GM19438 (cell line): ENCODE data around the gene QPRT.
"Not testable (repeated sequence)": the region's sequence is repeated elsewhere in the genome, so short reads cannot be mapped to it uniquely, and the experiment has no call there.

ENCODE experiments used
- ATAC-seq: cut with Tn5 transposase; IDR thresholded peaks from one replicate; pipeline ENCODE4 v1.9.1; 2021; ENCODE audit warnings: low read depth; ENCODE audit not compliant: unreplicated experiment

Gene QPRT

DNA sequence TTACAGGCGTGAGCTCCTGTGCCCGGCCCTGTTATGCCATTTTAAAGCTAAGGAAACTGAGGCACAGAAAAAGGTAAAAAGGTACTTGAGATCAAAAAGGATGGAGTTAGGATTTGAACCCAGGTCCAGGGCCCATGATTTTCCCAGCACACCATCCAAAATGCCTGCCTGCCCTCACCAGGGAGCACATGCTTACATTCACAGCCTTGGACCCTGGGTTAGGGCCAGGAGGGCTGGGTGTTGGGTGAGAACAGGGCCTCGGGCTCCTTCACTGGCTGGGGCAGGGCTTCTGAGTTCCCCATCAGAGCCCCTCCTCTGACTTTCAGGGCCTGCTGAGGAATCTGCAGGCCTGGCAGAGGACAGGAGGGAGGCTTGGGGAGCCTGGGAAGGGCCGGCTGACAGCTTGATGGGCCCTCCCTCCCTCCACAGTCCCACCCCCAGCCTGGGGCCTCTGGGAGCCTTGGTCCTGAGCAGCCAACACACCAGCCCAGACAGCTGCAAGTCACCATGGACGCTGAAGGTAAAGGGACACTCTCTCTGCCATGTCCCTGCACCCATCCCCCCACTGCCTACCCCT lies at the start of gene QPRT:
QPRT (plus strand) TSS at position 490 of the 577 bp plus-strand sequence; CDS start at position 508, 18 bp downstream.
- ATAC-seq, result no peak

DNA sequence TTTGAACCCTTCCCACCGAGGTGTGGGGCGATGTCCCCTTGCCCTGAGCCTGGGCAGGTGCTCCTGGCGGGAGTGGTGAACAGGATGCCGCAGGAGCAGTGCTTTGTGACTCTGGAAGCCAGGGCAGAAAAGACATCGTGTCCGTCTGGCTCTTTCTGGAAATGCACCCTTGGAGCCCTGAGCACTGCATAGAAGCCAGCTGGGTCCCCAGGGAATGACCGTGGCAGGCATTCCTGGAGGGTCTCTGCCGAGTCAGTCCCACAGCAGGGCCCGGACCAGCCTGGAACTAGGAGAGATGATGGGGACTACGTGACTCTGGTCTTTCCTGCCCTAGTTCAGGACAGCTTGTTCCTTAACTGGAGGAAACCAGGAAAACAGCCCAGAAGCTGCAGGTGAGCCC lies 49.7 kb upstream of the QPRT start:
- not testable (repeated sequence) for ATAC-seq

DNA sequence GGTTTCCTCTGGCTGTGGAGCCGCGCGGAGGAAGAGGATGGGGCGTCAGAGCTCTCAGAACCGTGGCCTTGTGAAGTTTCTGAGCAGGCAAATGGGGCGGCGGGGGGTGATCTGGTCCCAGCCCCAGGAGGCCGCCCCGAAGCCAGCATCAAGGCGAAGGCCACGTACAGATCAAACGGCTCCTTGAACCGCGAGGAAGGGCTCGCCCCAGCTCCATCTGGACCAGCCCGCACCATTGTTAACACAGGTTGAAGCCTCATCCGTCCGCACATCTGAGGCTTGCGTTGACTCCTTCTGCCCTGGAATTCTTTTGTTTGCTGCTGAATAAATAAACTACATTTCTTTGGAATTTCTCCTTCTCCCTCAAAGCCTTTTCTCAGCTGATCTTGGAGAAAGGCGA lies 47.3 kb upstream of the QPRT start:
- ATAC-seq, result not testable (repeated sequence)

DNA sequence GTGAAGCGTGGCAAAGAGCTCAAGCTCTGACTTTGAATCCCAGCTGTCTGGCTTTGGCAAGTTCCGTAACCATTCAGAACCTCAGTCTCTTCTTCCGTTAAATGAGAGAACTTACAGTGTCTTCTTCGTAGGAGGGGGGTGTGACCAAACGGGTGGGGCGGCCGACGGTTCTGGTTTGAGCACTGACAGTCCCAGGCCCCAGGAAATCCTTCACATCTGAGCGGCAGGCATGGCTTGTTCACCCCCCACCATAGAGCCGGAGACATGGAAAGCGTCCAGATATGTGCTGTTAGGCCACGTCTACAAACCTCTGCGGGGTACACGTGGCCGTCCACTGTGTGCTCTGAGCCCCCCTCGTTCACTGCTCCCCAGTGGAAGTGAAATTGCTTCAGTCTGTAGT lies 43.1 kb upstream of the QPRT start:
- not testable (repeated sequence) for ATAC-seq

DNA sequence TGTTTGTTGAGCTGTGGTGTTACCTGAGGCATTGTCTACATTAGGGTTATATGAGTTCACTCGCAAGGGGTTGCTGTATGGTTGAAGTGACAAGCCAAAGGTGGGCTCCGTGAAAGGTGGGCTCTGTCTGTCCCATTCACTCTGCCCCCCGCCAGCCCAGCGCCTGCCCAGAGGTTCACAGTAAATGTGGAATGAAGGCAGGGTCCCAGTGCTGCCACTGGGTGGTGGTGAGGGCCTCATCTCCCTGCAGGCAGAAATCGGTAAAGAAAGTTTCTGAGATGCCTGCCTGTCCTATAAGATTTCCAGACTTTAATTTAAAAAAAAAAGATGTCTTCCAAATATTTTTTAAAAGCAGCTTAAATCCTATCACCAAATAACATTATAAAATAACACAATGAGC lies 42.6 kb upstream of the QPRT start:
- ATAC-seq, result not testable (repeated sequence)

DNA sequence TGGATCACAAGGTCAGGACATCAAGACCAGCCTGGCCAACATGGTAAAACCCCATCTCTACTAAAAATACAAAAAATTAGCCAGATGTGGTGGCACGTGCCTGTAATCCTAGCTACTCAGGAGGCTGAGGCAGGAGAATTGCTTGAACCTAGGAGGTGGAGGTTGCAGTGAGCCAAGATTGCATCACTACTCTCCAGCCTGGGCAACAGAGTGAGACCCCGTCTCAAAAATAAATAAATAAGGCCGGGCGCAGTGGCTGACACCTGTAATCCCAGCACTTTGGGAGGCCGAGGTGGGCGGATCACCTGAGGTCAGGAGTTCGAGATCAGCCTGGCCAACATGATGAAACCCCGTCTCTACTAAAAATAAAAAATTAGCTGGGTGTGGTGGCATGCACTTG lies 40.2 kb upstream of the QPRT start:
- ATAC-seq, result not testable (repeated sequence)

DNA sequence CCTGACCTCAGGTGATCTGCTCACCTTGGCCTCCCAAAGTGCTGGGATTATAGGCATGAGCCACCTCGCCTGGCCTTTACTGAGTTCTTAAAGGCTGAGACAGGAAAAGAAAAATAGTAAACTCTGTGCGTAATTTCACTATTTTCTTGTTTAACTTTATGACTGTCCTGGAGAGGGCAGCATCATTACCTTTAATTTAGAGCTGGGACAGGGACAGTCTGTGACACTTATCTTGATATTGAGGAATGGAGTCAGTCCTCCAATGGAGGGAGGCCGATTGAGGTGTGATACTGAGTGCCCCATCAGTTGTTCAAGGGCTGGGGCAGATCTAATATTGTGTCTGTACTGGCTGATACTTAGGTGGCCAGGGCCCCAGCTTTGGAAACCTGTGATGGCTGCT lies 37.4 kb upstream of the QPRT start:
- ATAC-seq, result no peak

DNA sequence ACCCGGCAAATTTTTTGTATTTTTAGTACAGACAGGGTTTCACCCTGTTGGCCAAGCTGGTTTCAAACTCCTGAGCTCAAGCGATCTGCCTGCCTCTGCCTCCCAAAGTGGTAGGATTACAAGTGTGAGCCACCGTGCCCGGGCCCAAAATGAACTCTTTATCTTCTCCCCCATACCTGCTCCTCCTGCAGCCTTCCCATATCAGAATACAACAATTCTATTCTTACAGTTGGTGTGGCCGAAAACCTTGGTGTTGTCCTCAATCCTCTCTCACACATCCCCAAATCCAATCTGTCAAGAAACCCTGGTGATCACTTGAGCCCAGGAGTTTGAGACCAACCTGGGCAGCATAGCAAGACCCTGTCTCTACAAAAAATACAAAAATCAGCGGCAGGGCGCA lies 35.4 kb upstream of the QPRT start:
- no peak for ATAC-seq

DNA sequence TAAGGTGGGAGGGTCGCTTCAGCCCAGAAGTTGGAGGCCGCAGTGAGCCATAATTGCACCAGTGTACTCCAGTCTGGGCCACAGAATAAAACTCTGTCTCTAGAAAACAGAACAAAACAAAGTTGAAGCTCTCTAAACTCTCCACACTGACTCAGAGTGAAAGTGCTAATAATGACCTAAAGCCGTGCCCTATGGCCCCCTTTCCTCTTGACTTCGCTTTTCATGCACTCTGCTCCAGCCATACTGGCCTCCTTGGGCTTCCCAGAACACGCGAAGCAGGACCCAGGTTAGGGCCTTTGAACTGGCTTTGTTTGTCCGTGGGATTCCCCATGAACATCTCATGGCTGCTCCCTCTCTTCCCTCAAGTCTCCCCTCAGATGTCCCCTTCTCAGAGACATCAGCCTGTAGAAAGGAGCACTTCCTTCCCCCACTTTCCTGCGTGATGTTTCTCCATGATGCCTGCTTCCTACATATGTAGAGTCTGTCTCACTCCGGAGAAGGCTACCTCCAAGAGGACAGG lies 34.6 kb upstream of the QPRT start:
- ATAC-seq, result no peak

DNA sequence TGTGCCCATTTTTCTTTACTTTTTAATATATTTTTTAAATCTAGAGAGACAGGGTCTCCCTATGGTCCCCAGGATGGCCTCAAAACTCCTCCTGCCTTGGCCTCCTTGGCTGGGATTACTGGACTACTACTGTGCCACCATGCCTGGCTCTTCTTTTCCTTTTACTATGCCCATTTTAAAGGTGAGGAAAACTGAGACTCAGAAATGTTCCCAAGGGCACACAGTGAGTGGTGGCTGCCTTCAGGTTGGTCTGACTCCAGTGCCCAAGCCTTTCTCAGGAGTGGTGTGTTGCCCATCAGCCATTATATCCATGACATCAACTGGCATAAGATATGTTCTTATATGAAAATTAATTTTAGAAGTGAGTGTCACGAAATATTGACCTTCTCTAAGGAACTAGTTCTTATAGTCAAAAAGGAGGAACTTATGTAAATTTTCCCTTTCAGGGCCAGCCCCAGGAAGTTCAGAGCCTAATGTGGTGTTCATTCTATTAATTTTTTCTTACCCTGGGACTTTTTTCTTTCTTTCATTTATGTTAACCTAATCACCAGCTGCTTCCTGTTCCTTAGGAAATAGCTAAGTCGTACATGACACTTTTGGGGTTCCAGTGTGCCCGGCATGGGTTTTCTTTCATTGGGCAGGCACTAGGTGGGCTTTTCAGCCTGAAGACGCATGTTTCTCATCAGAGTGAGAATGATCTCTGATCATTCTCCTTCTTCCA lies 33.8 kb upstream of the QPRT start:
- ATAC-seq, result no peak

DNA sequence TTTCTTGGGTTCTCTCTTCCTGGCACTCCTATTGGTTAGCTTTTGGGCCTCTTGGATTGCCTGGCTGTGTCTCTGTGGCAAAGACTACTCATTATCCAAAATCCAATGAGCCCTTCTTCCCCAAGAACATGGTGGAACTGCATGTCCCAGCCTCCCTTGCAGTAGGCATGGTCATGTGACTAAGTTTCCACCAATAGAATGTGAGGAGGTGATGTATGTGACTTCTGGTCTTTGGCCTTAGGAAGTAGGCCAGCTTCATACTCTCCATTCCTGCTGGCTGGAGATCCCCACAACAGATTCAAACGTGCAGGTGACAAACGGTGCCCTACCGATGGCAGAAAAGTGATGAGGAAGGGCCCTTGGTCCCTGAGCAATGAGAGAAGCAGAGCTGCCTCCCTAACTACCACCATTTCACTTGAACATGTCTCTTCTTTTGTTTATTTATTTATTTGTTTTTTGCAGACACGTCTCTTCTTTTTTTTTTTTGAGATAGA lies 33.2 kb upstream of the QPRT start:
- no peak for ATAC-seq

DNA sequence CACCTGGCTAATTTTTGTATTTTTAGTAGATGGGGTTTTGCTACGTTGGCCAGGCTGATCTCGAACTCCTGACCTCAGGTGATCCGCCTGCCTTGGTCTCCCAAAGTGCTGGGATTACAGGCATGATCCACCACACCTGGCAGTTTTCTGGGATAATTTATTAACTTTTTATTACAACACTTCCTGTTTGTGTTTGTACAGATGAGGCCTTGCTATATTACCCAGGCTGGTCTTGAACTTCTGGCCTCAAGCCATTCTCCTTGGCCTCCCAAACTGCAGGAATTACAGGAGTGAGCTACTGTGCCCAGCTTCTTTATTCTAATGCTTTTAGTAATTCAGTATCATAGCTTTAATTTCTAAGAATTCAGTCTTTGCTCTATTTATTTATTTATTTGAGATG lies 32.0 kb upstream of the QPRT start:
- no peak for ATAC-seq

DNA sequence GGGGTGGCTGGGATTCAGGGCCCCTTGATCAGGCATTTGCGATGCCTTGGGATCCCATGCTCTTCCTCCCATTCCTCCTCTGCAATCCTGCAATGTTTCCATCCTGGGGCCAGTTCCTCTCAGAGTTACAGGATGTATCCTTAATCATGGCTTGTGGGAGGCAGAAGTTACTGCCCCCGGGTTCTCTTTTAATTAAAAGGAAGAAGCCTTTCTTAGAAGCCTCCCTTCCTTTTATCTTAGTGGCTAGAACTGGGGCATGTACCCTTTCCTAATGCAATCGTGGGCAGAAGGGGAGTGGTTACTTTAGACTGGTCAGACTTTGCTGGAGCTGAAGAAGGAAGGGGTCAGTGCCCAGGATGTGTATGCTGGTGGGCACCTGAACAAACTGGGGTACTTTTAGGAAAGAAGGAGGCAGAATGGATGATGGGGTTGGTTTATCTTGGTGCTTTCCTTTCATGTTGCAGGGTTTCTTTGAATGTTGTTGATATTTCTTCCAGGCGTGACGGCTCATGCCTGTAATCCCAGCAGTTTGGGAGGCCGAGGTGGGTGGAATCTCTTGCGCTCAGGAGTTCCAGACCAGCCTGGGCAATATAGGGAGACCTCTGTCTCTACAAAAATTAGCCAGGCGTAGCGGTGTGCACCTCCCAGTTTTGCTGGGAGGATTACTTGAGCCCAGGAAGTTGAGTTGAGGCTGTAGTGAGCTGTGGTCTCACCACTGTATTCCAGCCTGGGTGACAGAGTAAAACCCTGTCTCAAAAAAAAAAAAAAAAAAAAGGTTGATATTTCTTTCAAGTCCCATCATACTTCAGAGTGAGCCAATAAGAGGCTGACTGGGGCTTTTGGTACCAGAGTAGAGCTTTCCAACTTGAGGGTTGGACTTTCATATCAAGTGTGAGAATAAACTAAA lies 29.1 kb upstream of the QPRT start:
- ATAC-seq, result no peak

DNA sequence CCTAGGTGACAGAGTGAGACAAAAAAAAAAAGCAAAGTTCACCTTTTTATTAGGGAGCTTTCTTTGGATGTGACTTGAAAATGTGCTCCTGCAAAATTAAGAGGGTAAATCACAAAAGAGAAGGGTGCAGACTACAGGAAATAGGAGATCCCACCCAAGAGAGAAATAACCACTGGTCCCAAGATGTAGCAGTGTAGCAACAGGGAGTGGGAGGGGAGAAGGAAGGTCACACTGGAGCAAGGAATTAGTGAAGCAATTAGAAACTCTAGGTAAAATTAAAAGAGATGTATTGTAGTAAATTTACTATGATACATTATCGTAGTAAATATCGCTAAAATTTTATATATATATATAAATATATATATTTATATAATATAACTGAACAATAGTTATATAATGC lies 28.2 kb upstream of the QPRT start:
- ATAC-seq, result no peak

DNA sequence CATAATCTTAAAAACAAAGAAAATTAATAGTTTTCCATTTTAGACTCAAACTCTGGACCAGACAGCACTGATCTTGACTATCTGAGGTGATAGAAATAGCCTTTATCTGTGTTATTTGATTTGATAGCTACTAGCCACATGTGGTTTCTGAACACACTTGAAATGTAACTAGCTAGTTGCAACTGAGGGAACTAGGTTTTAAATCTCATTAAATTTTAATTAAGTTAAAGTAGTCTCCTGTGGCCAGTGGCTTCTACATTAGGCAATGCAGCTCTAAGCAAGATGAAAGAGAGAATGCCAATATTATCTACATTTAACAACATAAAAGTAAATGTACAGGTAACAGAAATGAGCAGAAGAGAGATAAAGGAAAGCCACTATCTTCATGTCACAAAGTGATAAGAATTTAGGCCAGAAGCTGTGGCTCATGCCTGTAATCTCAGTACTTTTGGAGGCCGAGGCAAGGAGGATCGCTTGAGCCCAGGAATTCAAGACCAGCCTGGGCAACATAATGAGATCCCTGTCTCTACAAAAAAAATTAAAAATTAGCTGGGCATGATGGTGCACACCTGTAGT lies 27.1 kb upstream of the QPRT start:
- no peak for ATAC-seq

DNA sequence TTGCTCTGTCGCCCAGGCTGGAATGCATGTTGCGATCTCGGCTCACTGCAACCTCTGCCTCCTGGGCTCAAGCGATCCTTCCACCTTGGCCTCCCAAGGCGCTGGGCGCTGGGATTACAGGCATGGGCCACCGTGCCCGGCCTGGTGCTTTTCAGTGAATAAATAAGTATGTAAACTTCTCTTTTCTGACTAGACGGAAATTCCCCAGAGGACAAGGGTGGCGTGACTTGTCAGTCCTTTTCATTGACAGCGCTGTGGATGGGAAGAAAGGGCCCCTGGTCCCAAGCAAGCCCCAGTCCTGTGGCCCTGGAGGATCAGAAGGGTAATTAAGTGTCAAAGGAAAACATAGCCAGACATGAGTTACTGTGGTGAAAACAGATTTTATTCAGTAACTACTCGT lies 25.5 kb upstream of the QPRT start:
- no peak for ATAC-seq

DNA sequence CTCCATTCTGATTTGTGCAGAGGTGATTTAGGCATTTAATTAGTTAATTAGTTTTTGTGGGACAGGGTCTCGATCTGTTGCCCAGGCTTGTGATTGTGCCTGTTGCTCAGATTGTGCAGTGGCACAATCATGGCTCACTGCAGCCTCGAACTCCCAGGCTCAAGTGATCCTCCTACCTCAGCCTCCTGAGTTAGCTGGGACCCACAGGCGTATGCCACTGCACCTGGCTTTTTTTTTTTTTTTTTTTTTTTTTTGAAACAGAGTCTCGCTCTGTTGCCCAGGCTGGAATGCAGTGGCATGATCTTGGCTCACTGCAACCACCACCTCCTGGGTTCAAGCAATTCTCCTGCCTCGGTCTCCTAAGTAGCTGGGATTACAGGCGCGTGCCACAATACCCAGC lies 25.1 kb upstream of the QPRT start:
- ATAC-seq, result not testable (repeated sequence)

DNA sequence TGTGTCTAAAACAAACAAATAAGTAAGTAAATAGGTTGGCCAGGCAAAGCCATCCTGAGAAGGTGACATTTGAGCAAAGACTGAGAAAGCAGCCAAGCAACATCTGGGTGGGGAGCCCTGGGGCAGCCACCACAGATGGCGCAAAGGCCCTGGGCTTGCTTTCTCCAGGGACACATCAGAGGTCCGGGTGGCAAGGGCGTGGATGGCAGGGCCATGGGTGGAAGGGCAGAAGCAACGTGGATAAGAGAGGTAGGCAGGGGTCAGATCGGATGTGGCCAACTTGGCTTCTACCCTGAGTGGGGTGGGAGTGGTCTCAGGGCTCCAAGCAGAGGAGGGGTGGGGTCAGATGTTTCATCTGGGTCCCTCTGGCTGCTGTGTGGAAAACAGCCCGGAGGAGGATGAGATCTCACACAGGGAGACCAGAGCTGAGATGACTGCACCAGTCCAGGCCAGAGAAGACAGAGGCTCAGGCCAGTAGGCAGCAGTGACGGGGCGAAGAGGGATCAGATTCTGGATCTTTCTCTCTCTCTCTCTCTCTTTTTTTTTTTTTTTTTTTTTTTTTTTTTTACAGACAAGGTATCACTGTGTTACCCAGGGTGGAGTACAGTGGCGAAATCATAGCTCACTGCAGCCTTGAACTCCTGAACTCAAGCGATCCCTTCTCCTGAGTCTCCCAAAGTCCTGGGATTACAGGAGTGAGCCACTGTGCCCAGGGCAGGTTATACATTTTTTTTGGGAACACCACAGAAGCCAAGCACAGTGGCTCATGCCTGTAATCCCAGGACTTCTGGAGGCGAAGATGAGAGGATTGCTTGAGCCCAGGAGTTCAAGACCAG lies 22.1 kb upstream of the QPRT start:
- ATAC-seq, result no peak

DNA sequence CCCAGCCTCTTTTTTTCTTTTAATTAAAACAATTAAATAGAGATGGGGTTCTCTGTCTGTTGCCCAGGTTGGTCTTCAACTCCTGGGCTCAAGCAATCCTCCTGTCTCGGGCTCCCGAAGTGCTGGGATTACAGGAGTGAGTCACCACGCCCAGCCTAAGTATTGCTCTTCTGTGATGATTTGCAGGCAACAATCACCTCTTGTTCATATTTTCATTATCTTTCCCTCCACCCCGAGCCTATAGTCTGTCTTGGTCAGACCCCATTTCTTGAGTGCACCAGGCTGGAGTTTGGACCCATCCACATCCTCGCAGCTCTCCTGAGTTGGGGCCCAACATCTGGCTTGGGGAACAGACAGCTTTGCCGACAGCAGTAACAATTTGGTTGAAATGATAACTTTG lies 20.3 kb upstream of the QPRT start:
- no peak for ATAC-seq
